GM03348 (cell line): ENCODE measurements around the gene TTC39B.
"Not testable (repeated sequence)": the region's sequence is repeated elsewhere in the genome, so short reads cannot be mapped to it uniquely, and the experiment has no call there.

ENCODE experiments used
- DNase-seq: peaks from one replicate; pipeline ENCODE4 v3.0.0; 2012; ENCODE audit warnings: low spot score

TTC39B gene

GRCh38 chr9:15306757-15307522 lies at the start of gene TTC39B:
TTC39B (minus strand) TSS chr9:15307216; CDS start chr9:15307125, 91 bp downstream.
- DNase-seq = peak; percentile 98

- no peak for DNase-seq
Observed at GRCh38 chr9:15355669-15356068, 48.7 kb upstream of the TTC39B start.

- DNase-seq = no peak
Observed at GRCh38 chr9:15354713-15355112, 47.7 kb upstream of the TTC39B start.

- DNase-seq = no peak
Observed at GRCh38 chr9:15353892-15354291, 46.9 kb upstream of the TTC39B start.

DNA sequence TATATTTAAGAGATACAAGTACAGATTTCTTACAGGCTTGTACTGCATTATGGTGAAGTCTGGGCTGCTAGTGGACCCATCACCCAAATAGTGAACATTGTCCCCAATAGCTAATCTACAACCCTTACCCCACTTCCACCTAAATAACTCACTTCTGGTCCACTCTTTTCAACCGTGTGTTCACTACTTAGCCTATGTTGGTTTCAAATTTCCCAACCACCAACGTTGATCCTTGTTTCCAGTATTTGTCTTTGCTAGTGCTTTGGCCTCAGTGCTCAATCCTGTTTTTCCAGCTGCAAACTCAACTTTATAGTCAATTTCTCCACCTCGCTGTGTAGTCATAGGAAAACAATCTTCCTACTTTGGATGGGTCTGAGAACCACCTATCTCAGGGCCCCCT lies 45.3 kb upstream of the TTC39B start:
- DNase-seq = no peak

GRCh38 chr9:15349892-15350761 lies 43.1 kb upstream of the TTC39B start:
- no peak for DNase-seq

- DNase-seq = no peak
Observed at GRCh38 chr9:15346837-15347236, 39.8 kb upstream of the TTC39B start.

DNA sequence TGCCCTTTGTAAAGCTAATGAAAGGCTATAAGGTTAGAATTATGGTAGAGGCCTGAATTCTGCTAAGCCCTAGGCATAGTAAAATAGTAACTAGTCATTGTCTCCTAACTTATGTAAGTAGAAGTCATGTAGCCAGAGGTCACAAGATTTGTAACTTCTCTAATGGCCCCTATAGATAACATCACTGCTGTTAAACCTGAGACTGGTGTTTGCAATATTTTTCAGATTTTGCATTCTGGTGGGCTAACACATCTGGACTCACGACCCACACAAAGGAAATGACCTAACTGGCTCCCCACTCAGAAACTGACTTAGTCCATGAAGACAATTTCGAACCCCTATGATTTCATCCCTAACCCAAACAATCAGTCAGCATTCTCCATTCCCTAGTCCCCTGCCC lies 37.2 kb upstream of the TTC39B start:
- DNase-seq = no peak

GRCh38 chr9:15333376-15333881 lies 26.4 kb upstream of the TTC39B start:
- no peak for DNase-seq

GRCh38 chr9:15332939-15333338 lies 25.9 kb upstream of the TTC39B start:
- DNase-seq = no peak

- no peak for DNase-seq
Observed at GRCh38 chr9:15329539-15330109, 22.6 kb upstream of the TTC39B start.

DNA sequence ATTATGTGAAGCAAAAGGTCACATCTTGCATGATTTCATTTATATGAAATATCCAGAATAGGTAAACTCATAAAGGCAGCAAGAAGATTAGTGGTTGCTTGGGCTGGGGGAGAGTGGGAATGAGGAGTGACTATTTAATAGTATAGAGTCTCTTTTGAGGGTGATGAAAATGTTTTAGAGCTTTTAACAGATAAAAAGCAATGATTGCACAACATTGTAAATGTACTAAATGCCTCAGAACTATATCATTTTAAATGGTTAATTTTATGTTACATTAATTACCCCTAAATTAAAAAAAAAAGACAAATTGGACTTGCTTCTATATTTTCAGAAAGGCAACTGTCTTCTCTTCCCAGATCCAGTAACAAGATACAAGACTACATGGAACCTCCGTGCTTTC lies 21.9 kb upstream of the TTC39B start:
- DNase-seq = no peak

DNA sequence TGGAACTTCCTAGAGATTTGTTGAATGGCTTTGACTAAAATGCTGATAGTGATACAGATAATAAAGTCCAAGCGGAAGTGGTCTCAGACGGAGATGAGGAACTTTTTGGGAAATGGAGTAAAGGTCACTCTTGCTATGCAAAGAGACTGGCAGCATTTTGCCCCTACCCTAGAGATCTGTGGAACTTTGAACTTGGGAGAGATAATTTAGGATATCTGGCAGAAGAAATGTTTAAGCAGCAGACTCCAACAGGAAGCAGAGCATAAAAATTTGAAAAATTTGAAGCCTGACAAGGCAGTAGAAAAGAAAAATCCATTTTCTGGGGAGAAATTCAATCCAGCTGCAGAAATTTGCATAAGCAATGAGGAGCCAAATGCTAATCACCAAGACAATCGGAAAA lies 15.7 kb upstream of the TTC39B start:
- not testable (repeated sequence) for DNase-seq

DNA sequence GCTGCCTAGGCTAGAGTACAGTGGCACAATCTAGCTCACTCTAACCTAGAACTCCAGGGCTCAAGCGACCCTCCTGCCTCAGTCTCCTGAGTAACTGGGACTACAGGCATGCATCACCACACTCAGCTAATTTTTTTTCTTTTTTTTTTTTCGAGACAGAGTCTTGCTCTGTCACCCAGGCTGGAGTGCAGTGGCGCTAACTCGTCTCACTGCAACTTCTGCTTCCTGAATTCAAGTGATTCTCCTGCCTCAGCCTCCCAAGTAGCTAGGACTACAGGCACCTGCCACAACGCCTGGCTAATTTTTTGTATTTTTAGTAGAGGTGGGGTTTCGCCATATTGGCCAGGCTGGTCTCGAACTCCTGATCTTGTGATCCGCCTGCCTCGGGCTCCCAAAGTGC lies 12.6 kb upstream of the TTC39B start:
- DNase-seq = not testable (repeated sequence)

DNA sequence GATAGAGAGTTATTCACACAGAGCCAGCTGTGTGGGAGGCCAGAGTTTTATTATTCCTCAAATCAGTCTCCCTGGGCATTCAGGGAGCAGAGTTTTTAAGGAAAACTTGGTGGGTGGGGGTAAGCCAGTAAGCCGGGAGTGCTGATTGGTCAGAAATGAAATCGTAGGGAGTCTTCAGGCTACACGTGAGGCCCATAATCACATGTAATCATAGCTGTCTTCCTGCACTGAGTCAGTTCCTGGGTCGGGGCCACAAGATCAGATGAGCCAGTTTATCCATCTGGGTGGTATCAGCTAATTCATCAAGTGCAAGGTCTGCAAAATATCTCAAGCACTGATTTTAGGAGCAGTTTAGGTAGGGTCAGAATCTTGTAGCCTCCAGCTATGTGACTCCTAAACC lies 10.8 kb upstream of the TTC39B start:
- no peak for DNase-seq

- DNase-seq = no peak
Observed at GRCh38 chr9:15311607-15312006, 4.6 kb upstream of the TTC39B start.

GRCh38 chr9:15310107-15310850 lies 3.3 kb upstream of the TTC39B start:
- no peak for DNase-seq

GRCh38 chr9:15308511-15308910 lies 1.5 kb upstream of the TTC39B start:
- DNase-seq = no peak

DNA sequence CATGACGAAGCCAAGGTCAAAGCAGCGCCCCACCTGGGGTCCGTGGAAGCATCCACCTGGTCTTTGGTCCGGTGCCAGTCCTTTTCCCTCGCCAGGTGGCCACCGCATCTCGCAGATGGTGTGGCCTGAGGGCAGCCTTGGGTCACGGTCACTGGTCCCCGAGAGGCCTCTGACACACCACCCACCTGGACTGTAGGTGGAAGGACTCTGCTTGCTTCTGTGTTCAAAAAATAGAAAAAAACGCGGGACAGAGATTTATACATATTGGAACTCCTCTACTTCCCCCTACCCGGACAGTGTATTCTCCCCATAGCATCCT lies 466 bp upstream of the TTC39B start:
- DNase-seq = no peak

GRCh38 chr9:15306068-15306756 lies 804 bp downstream of the TTC39B start:
- peak; percentile 57 for DNase-seq

- no peak for DNase-seq
Observed at GRCh38 chr9:15305470-15305869, 1.5 kb downstream of the TTC39B start.

GRCh38 chr9:15304632-15305031 lies 2.4 kb downstream of the TTC39B start:
- no peak for DNase-seq
